ENCODE measurements around the gene LHFPL5. TPM values are rescaled to one million over a fixed set of nuclear protein-coding genes. Genes with fewer than 3 reads are reported as not detected.

LHFPL5 gene
- total and polyA plus RNA-seq, 2 donors (not counting 1 experiment from before 2014, with no cell fraction given), result not detected

GRCh38 chr6:35831257-35832007, 26.3 kb downstream of the LHFPL5 start:
- Mint-ChIP-seq H3K9me3 (ENCODE audit: insufficient read depth) (no peaks in the 10 kb centered on the region), H3K27me3 (peaks cover 7% of the 10 kb centered on the region), H3K4me1 (no peaks in the 10 kb centered on the region), H3K4me3 (no peak overlapping the region), H3K27ac (no peak overlapping the region)
- DNase-seq (no peak), ATAC-seq (ENCODE audit: low read depth) (no peak)
- intact Hi-C loops (cut with micrococcal nuclease), result no loop called here
- H3K4me2 ChIP-seq (replicated peaks; ENCODE audit: low read depth, low read length, poor library complexity, severe bottlenecking), result no peak overlapping the region
- no peaks in the 10 kb centered on the region for H3K27me3 ChIP-seq (replicated peaks in 1 of 4; ENCODE audit: control extremely low read depth in 1 of 4, control insufficient read depth in 3 of 4, insufficient read depth in 4 of 4, low read length in 3 of 4)
- no peak overlapping the region for H3K27ac ChIP-seq (ENCODE audit: low read length in 2 of 2)
- no peaks in the 10 kb centered on the region for H3K9me3 ChIP-seq (ENCODE audit: control extremely low read depth in 1 of 3, control insufficient read depth in 2 of 3, insufficient read depth in 1 of 3, low read length in 2 of 3)
- H3K4me3 ChIP-seq (ENCODE audit: control extremely low read depth in 1 of 5, extremely low read depth in 1 of 5, insufficient read depth in 1 of 5, low read depth in 2 of 5, low read length in 4 of 5), result no peak overlapping the region
- no peak overlapping the region for H2AFZ ChIP-seq (ENCODE audit: insufficient read depth, low read depth, low read length, poor library complexity, severe bottlenecking)
- H4K20me1 ChIP-seq (ENCODE audit: control insufficient read depth, insufficient read depth, low read length, poor library complexity, severe bottlenecking), result no peaks in the 10 kb centered on the region
- ChIA-PET POLR2A (no interaction called here), CTCF (no interaction called here)
- H3K4me1 ChIP-seq (ENCODE audit: control insufficient read depth in 2 of 2, insufficient read depth in 2 of 2, low read length in 2 of 2), result no peaks in the 10 kb centered on the region
- peaks cover 2 to 12% of the 10 kb centered on the region in 2 experiments for H3K36me3 ChIP-seq (replicated peaks in 1 of 2; ENCODE audit: control extremely low read depth in 1 of 2, control insufficient read depth in 1 of 2, extremely low read depth in 1 of 2, insufficient read depth in 2 of 2, low read length in 1 of 2)
- TF ChIP-seq EZH2 (IDR thresholded peaks at IDR 0.05; ENCODE audit: borderline replicate concordance, insufficient read depth, low read depth, low read length, poor library complexity, severe bottlenecking) (no peak), CTCF (IDR thresholded peaks at IDR 0.05) (no peak)
- H3K9ac ChIP-seq (ENCODE audit: low read length), result no peak overlapping the region
- no peaks in the 10 kb centered on the region for H3K79me2 ChIP-seq (ENCODE audit: control insufficient read depth, insufficient read depth, low read length)
- WGBS (ENCODE audit: insufficient coverage), result no CpG with 5 or more reads among the region's 5 CpGs

- H3K4me3 Mint-ChIP-seq, result no peak overlapping the region
- ATAC-seq (ENCODE audit: low read depth) (no peak), DNase-seq (no peak)
- Histone ChIP-seq H3K4me3 (ENCODE audit: control extremely low read depth in 1 of 5, extremely low read depth in 1 of 5, insufficient read depth in 1 of 5, low read depth in 2 of 5, low read length in 4 of 5) (no peak overlapping the region), H3K36me3 (replicated peaks in 1 of 2; ENCODE audit: control extremely low read depth in 1 of 2, control insufficient read depth in 1 of 2, extremely low read depth in 1 of 2, insufficient read depth in 2 of 2, low read length in 1 of 2) (peaks cover 8 to 20% of the 10 kb centered on the region in 2 experiments), H3K27me3 (replicated peaks in 1 of 4; ENCODE audit: control extremely low read depth in 1 of 4, control insufficient read depth in 3 of 4, insufficient read depth in 4 of 4, low read length in 3 of 4) (no peaks in the 10 kb centered on the region), H3K4me1 (ENCODE audit: control insufficient read depth in 2 of 2, insufficient read depth in 2 of 2, low read length in 2 of 2) (no peaks in the 10 kb centered on the region), H3K79me2 (ENCODE audit: control insufficient read depth, insufficient read depth, low read length) (no peaks in the 10 kb centered on the region), H4K20me1 (ENCODE audit: control insufficient read depth, insufficient read depth, low read length, poor library complexity, severe bottlenecking) (no peaks in the 10 kb centered on the region), H3K9me3 (ENCODE audit: control extremely low read depth in 1 of 3, control insufficient read depth in 2 of 3, insufficient read depth in 1 of 3, low read length in 2 of 3) (no peaks in the 10 kb centered on the region), H2AFZ (ENCODE audit: insufficient read depth, low read depth, low read length, poor library complexity, severe bottlenecking) (no peak overlapping the region), H3K27ac (ENCODE audit: low read length in 2 of 2) (no peak overlapping the region), H3K9ac (ENCODE audit: low read length) (no peak overlapping the region), H3K4me2 (replicated peaks; ENCODE audit: low read depth, low read length, poor library complexity, severe bottlenecking) (no peak overlapping the region)
- H3K9me3 Mint-ChIP-seq (ENCODE audit: insufficient read depth), result no peaks in the 10 kb centered on the region
- WGBS (ENCODE audit: insufficient coverage), result 86% methylated on average over 4 of the region's 7 CpGs
- peaks cover 4% of the 10 kb centered on the region for H3K27me3 Mint-ChIP-seq
- no peak overlapping the region for H3K27ac Mint-ChIP-seq
- CTCF ChIA-PET, result no interaction called here
- POLR2A ChIA-PET, result no interaction called here
- no peaks in the 10 kb centered on the region for H3K4me1 Mint-ChIP-seq
- no peak for TF ChIP-seq EZH2 (IDR thresholded peaks at IDR 0.05; ENCODE audit: borderline replicate concordance, insufficient read depth, low read depth, low read length, poor library complexity, severe bottlenecking)
- TF ChIP-seq CTCF (IDR thresholded peaks at IDR 0.05), result no peak
- intact Hi-C loops (cut with micrococcal nuclease), result no loop called here
Observed at GRCh38 chr6:35833536-35833935, 28.4 kb downstream of the LHFPL5 start.

Data from B cell (primary cell).